Right lobe of liver (tissue), 6 donors: ENCODE measurements around the gene PIGR. TPM values are rescaled to one million over a fixed set of nuclear protein-coding genes. Genes with fewer than 3 reads are reported as not detected.
A peak's percentile ranks its signal among the peaks of the same experiment; 100 is the strongest.

ENCODE experiments used
- ATAC-seq, 4 donors: fragments of 200-7000 bp; cut with Tn5 transposase; one replicate each; pipeline ENCODE4 v1.9.1; 2020; ENCODE audit warnings: mild to moderate bottlenecking in 4 of 4, moderate library complexity in 4 of 4
- DNase-seq, 3 donors: peaks; one replicate each; pipeline ENCODE4 v3.0.0-alpha.2; 2020
- H3K27ac ChIP-seq, 3 donors: fragments of 200-600 bp; one replicate each; pipeline ENCODE4 v1.8.0; 2022
- H3K27me3 ChIP-seq, 2 donors: fragments of 200-600 bp; one replicate each; pipeline ENCODE4 v1.8.0; 2022
- H3K36me3 ChIP-seq, 4 donors: fragments of 200-600 bp; sonication (generic) in 1 of 4; one replicate each; pipeline versions ENCODE4 v1.5.1 to v1.8.0; 2017 to 2022; ENCODE audit warnings: control low read depth in 1 of 4
- H3K4me1 ChIP-seq, 4 donors: fragments of 200-600 bp; sonication (generic) in 1 of 4; one replicate each; pipeline versions ENCODE4 v1.5.1 to v1.8.0; 2017 to 2022; ENCODE audit warnings: control low read depth in 1 of 4
- H3K4me3 ChIP-seq, 3 donors: fragments of 200-600 bp; one replicate each; pipeline ENCODE4 v1.8.0; 2022
- H3K9me3 ChIP-seq, 4 donors: fragments of 200-600 bp; sonication (generic) in 1 of 4; one replicate each; pipeline versions ENCODE4 v1.5.1 to v1.8.0; 2017 to 2022; ENCODE audit warnings: control low read depth in 1 of 4
- CTCF ChIP-seq, 4 donors: fragments of 200-600 bp in 3 of 4; fragments of 450-650 bp in 1 of 4; IDR thresholded peaks; one replicate each; pipeline versions ENCODE4 v1.5.1 to v1.8.0; 2016 to 2022; ENCODE audit warnings: antibody characterized with exemption in 4 of 4, mild to moderate bottlenecking in 2 of 4
- POLR2A ChIP-seq: fragments of 450-650 bp; IDR thresholded peaks from one replicate; pipeline ENCODE4 v1.6.1; 2017; ENCODE audit warnings: antibody characterized with exemption, mild to moderate bottlenecking
- WGBS: methylation state at CpG from one replicate; pipeline ENCODE4 v1.1.6; 2018; ENCODE audit warnings: low coverage, low lambda C conversion rate; ENCODE audit not compliant: insufficient coverage; ENCODE audit errors: missing lambda C conversion rate; 5-methylcytosine and 5-hydroxymethylcytosine counted together
- intact Hi-C, 2 donors: fragments of 100-400 bp; cut with DNase I; formaldehyde crosslinking; loops; one replicate each; pipeline versions ENCODE4 v1.11.2 to v1.14.1; 2022
- total RNA-seq, 6 experiments: library from RNA; depleted of rRNA in 2 of 6; stranded (reverse); fragments of >200 nt in 2 of 6; fragmentation: NEBNext Ultra II Directional in 3 of 6; extraction: Animal tissue kit (Norgen Biotek cat#: 25700) in 3 of 6; gene quantifications; one replicate each; pipeline versions ENCODE4 v1.1.0 to v1.2.4, GENCODE V29; 2016 to 2023
- donor health status: DM: no; HTN: yes; CAD: no.
- donor health status: DM: no; HTN: no; CAD: no.
- donor health status: DM: no; HTN: no; CAD: no.
- donor health status: DM: no; HTN: yes; CAD: no.
- donor health status: DM: no; HTN: yes; CAD: no.

The PIGR gene
- total RNA-seq, 6 experiments from 2014 or later, result 20.6 to 134 (median 85.1) TPM

DNA sequence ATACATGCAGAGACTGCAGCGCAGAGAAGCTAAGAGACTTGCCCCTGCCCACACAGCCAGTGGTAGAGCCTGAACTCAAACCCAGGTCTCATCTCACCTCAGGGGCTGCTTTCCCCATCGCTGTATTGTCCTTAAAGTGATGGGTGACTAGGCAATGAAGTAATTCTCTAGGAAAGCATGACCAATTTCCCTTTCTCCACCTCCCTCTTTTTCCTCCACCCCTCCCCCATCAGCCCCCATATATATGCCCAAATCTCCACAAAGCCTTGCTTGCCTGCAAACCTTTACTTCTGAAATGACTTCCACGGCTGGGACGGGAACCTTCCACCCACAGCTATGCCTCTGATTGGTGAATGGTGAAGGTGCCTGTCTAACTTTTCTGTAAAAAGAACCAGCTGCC, 49.1 kb downstream of the PIGR start, which contains the start of gene IL24:
Gene IL24, plus strand, starts transcription at position 269 of the 400 bp plus-strand sequence. CDS start 390 bp downstream, outside the sequence.
- H3K9me3 ChIP-seq, result no peaks in the 10 kb centered on the region
- DNase-seq (no peak), ATAC-seq (no peak)
- peaks cover 0 to 4% (median 0%) of the 10 kb centered on the region in 4 donors for H3K4me1 ChIP-seq
- intact Hi-C loops, result no loop called here
- no peaks in the 10 kb centered on the region for H3K27me3 ChIP-seq
- H3K36me3 ChIP-seq, result no peaks in the 10 kb centered on the region
- 69% methylated on average over 4 of the region's 4 CpGs for WGBS
- H3K27ac ChIP-seq, result no peak within 1 kb of the TSS
- H3K4me3 ChIP-seq, result no peak within 1 kb of the TSS
- TF ChIP-seq CTCF (IDR thresholded peaks at IDR 0.05), result no peak
- no peak for TF ChIP-seq POLR2A

DNA sequence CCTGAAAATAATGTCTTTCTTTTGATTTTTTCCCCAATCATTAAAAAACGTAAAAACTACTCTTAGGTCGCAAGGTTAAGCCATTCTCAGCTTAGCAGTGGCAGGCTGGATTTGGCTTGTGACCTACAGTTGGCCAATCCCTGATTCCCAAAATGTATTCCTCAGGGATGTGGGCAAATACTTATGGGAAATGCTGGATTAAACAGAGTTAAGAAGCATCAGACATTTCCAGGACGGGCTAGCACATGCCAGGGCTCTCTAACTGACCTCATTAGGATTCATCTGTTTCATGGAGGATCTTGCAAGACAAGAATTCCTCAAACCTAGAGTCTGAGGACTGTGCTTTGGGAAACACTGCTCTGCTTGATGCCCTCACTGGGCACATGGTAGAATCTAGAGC, 50.0 kb downstream of the PIGR start:
- Histone ChIP-seq H3K4me3 (no peak overlapping the region), H3K9me3 (no peaks in the 10 kb centered on the region), H3K36me3 (no peaks in the 10 kb centered on the region), H3K27ac (no peak overlapping the region), H3K27me3 (no peaks in the 10 kb centered on the region), H3K4me1 (peaks cover 0 to 4% (median 0%) of the 10 kb centered on the region in 4 donors)
- DNase-seq (no peak), ATAC-seq (no peak)
- intact Hi-C loops, result no loop called here
- TF ChIP-seq CTCF (IDR thresholded peaks at IDR 0.05) (no peak), POLR2A (no peak)
- 86% methylated on average over 3 of the region's 3 CpGs for WGBS

DNA sequence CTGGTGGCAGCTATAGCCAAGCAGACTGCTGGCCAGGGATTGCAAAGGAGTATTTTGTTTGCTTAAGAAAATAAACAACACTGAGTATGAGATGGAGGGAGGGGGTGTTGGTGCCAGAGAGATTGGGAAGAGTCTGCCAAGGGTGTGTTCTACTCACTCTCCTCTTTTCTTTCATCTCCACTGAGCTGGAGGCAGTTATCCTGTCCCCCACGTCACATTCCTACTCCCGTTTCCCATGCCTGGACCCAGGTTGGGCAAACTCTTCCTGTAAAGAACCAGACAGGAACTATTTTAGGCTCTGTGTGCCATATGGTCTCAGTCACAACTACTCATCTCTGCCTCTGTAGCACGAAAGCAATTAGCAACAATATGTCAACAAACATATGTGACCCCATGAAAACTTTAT, 50.4 kb downstream of the PIGR start:
- intact Hi-C loops, result no loop called here
- TF ChIP-seq CTCF (IDR thresholded peaks at IDR 0.05) (no peak), POLR2A (no peak)
- H3K27ac ChIP-seq, result no peak overlapping the region
- no peaks in the 10 kb centered on the region for H3K27me3 ChIP-seq
- WGBS, result 46% methylated on average over 2 of the region's 3 CpGs
- H3K36me3 ChIP-seq, result no peaks in the 10 kb centered on the region
- ATAC-seq (peak in 3 of 4 donors; percentile 38 to 65 (median 47)), DNase-seq (no peak)
- H3K9me3 ChIP-seq, result no peaks in the 10 kb centered on the region
- H3K4me3 ChIP-seq, result no peak overlapping the region
- H3K4me1 ChIP-seq, result peaks cover 0 to 6% (median 0%) of the 10 kb centered on the region in 4 donors

DNA sequence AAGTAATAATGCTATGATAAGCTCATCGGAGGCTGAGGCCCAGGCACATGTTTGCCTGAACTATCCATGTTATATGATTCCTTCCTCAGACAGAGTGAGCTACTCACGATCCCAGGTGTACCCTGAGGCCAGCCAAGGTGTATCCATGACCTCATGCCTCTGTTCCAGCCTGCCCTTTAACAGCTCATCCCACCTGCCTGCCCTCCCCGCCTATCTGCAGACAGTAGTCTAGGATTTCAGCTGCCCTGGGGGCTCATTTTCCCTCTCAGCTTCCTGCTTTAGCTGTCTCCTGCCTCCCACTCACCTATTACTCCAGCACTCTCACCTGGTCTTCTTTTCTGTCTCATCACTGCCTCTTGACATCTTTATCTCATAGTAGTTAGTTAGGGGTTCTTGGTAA, 50.9 kb downstream of the PIGR start:
- ATAC-seq, result no peak
- intact Hi-C loops, result no loop called here
- no peak for DNase-seq
- 61% methylated on average over 3 of the region's 3 CpGs for WGBS
- Histone ChIP-seq H3K4me3 (no peak overlapping the region), H3K27ac (no peak overlapping the region), H3K4me1 (peaks cover 0 to 11% (median 0%) of the 10 kb centered on the region in 4 donors), H3K36me3 (no peaks in the 10 kb centered on the region), H3K27me3 (no peaks in the 10 kb centered on the region), H3K9me3 (no peaks in the 10 kb centered on the region)
- TF ChIP-seq POLR2A, result no peak
- no peak for TF ChIP-seq CTCF (IDR thresholded peaks at IDR 0.05)

DNA sequence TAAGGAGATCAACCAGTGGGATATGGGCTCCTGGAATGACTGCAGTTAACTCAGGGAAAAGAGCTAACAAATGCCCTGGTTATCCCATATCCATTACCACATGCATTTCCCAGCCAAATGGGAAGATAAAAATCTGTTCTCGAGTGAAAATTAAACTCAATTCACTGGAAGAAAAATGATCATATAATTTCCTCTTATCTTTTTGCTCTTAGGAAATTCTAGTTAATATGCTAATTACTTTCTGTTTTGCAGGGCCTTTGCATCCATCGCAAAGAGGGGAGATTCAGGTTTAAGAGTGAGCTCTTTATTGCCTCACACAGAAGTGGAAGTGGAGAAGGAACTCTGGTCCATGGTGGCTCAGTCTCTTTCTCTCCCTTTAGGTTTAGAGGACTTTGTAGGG, 52.9 kb downstream of the PIGR start:
- no peak overlapping the region for H3K4me3 ChIP-seq
- no peaks in the 10 kb centered on the region for H3K9me3 ChIP-seq
- H3K27ac ChIP-seq, result no peak overlapping the region
- TF ChIP-seq CTCF (IDR thresholded peaks at IDR 0.05), result no peak
- TF ChIP-seq POLR2A, result no peak
- 83% methylated on average over 2 of the region's 2 CpGs for WGBS
- no peak for ATAC-seq
- H3K4me1 ChIP-seq, result peaks cover 0 to 16% (median 0%) of the 10 kb centered on the region in 4 donors
- H3K36me3 ChIP-seq, result no peaks in the 10 kb centered on the region
- H3K27me3 ChIP-seq, result no peaks in the 10 kb centered on the region
- intact Hi-C loops, result no loop called here
- no peak for DNase-seq
